Spinal cord (tissue), 10 donors: ENCODE results near the gene OR4K5. TPM values are rescaled to one million over a fixed set of nuclear protein-coding genes. Genes with fewer than 3 reads are reported as not detected.
"Not testable (repeated sequence)": the region's sequence is repeated elsewhere in the genome, so short reads cannot be mapped to it uniquely, and the experiment has no call there.

Source experiments
- DNase-seq, 6 donors: peaks; one replicate each; pipeline versions ENCODE4 v3.0.0 to v3.0.0-alpha.2; 2013 to 2015; ENCODE audit warnings: low spot score in 6 of 6, low read depth in 4 of 6
- H3K27ac ChIP-seq: one replicate; pipeline ENCODE4 v1.5.1; 2013; ENCODE audit warnings: low read depth, low read length, control low read depth
- H3K27me3 ChIP-seq: one replicate; pipeline ENCODE4 v1.6.1; 2013; ENCODE audit warnings: low read length; ENCODE audit not compliant: control insufficient read depth, insufficient read depth
- H3K36me3 ChIP-seq: one replicate; pipeline ENCODE4 v1.6.1; 2013; ENCODE audit warnings: low read length; ENCODE audit not compliant: control insufficient read depth, insufficient read depth
- H3K4me1 ChIP-seq: one replicate; pipeline ENCODE4 v1.6.1; 2013; ENCODE audit warnings: low read length; ENCODE audit not compliant: control insufficient read depth, insufficient read depth
- H3K4me3 ChIP-seq: one replicate; pipeline ENCODE4 v1.5.1; 2013; ENCODE audit warnings: low read depth, low read length, control low read depth
- H3K9me3 ChIP-seq: one replicate; pipeline ENCODE4 v1.6.1; 2013; ENCODE audit warnings: low read length; ENCODE audit not compliant: control insufficient read depth, insufficient read depth
- WGBS: methylation state at CpG from one replicate; pipeline ENCODE4 v1.1.5; 2013; ENCODE audit warnings: missing lambda C conversion rate; ENCODE audit not compliant: insufficient coverage; 5-methylcytosine and 5-hydroxymethylcytosine counted together
- polyA plus RNA-seq, 2 donors: library from polyadenylated mRNA; unstranded; fragments of 120-200 nt; gene quantifications; one replicate each; pipeline ENCODE4 v1.2.1, GENCODE V29; 2013; ENCODE audit not compliant: insufficient read length in 2 of 2
- total RNA-seq, 2 donors: library from RNA; depleted of rRNA in 1 of 2; stranded (reverse); fragments of 120-200 nt in 1 of 2; fragments of >200 nt in 1 of 2; gene quantifications; one replicate each; pipeline versions ENCODE4 v1.2.3 to v1.2.4, GENCODE V29; 2013 to 2014
- donor health status: healthy.

The OR4K5 gene
- total and polyA plus RNA-seq, 4 donors = not detected

DNA sequence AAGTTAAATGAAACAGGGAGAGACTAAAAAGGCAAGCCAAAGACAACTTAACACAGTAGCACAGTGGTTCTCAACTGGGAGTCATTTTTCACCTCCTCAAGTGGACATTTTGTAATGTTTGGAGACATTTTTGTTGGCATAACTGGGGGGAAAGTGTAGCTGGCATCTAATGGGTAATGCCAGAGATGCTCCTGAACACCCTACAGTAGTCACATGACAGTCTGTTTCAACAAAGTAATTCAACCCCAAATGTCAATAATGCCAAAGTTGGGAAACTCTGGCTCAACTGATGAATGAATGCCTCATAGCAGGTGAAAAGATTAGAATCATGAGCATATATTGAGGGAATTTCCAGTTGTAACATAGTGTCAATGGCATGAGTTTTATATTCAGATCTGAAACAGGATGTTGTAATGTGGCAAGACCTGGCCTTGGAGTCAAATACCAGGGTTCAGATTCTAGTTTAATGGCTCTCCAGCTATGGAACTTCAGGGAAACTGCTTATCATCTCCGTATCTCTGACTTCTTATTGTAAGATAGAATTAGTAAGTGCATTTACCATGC lies 2.4 kb upstream of the OR4K5 start:
- DNase-seq = no peak
- WGBS = no CpG with 5 or more reads among the region's 1 CpG
- no peaks in the 10 kb centered on the region for H3K36me3 ChIP-seq
- no peak overlapping the region for H3K27ac ChIP-seq
- H3K4me3 ChIP-seq = no peak overlapping the region
- H3K27me3 ChIP-seq = no peaks in the 10 kb centered on the region
- no peaks in the 10 kb centered on the region for H3K4me1 ChIP-seq
- H3K9me3 ChIP-seq = peaks cover 13% of the 10 kb centered on the region

DNA sequence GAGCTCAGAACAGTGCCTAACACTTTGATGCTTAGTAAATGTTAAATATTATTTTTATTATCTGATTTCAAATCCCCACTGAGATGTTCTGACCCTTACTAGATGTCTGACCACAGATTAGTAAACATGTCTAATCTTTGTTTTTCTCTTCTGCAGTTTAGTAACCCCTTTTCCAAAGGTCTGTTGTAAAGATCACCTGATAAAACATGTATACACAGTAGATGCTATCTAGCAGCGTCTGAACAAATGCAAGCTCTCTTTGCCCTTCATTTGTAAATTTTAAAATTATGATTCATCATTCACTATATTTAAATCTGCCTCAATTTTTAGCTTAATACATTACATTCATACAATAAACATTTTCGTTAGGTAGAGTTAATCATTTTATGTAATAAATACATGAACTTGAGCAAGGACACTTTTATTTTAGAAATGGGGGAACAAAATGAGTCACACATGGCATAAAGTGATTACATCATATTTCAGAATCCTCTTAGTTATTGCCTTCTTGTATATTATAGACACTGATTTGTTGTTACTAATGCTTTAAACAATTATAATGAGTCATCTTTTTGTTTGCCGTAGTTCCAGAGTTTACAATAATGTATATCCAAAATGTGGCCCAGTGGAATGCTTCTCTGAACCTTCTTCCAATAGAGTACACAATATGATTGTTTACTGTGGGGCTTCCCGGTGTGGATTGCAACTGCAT lies 1.7 kb upstream of the OR4K5 start:
- Histone ChIP-seq H3K27me3 (no peaks in the 10 kb centered on the region), H3K4me3 (no peak overlapping the region), H3K36me3 (no peaks in the 10 kb centered on the region), H3K4me1 (no peaks in the 10 kb centered on the region), H3K9me3 (peaks cover 13% of the 10 kb centered on the region), H3K27ac (no peak overlapping the region)
- DNase-seq = no peak
- no CpG with 5 or more reads among the region's 4 CpGs for WGBS

DNA sequence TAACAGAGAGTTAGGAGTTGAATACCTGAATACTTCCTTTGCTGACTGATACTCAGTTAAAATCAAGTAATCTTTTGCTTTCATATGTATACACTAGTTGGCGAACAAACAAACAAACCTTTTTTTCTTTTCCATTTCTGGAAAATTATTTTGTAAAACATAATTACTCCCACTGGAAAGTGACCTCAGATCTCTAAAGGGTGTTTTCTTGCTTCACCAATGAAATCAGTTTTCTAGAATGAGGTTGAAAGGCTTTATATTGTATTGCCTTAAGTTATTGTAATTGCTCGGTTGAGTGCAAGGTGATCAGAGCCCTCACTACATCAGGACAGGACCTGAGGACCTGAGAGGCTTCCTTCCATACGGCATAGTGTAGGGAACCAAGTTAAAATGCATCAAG lies 10.2 kb downstream of the OR4K5 start, which contains the start of gene OR4K1:
OR4K1 (plus strand) TSS at position 301 of the 400 bp plus-strand sequence. CDS start 4,750 bp downstream, outside the sequence.
- no CpG with 5 or more reads among the region's 3 CpGs for WGBS
- no peaks in the 10 kb centered on the region for H3K27me3 ChIP-seq

DNA sequence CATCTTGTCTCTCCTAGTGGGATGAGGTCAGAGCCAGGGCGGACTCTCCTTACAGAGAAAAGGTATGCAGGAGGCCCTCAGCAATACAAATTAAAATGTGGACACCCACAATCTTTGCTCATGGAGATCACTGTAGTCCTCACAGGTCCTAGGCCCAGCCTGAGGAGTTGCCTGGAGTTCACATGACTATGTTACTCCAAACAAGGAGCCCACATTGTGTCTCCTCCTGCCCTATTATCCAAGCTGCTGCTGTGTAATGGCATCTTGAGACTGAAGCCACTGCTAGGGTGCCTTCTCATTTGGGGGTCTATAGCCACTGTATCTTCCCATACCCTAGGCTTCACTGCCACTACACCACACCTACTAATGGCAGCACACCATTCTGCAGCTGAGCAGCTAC lies 21.3 kb downstream of the OR4K5 start:
- H3K9me3 ChIP-seq = peaks cover 5% of the 10 kb centered on the region
- no peak overlapping the region for H3K4me3 ChIP-seq
- H3K27ac ChIP-seq = no peak overlapping the region
- WGBS = 88% methylated on average over 1 of the region's 1 CpG
- no peaks in the 10 kb centered on the region for H3K36me3 ChIP-seq
- H3K4me1 ChIP-seq = no peaks in the 10 kb centered on the region
- H3K27me3 ChIP-seq = no peaks in the 10 kb centered on the region
- DNase-seq = no peak

More for the DNA sequence above, 10.2 kb downstream of the OR4K5 start, which contains the start of gene OR4K1:
- Histone ChIP-seq H3K27ac (no peak within 1 kb of the TSS), H3K9me3 (peaks cover 15% of the 10 kb centered on the region), H3K4me1 (no peaks in the 10 kb centered on the region), H3K4me3 (no peak within 1 kb of the TSS), H3K36me3 (no peaks in the 10 kb centered on the region)
- no peak for DNase-seq

DNA sequence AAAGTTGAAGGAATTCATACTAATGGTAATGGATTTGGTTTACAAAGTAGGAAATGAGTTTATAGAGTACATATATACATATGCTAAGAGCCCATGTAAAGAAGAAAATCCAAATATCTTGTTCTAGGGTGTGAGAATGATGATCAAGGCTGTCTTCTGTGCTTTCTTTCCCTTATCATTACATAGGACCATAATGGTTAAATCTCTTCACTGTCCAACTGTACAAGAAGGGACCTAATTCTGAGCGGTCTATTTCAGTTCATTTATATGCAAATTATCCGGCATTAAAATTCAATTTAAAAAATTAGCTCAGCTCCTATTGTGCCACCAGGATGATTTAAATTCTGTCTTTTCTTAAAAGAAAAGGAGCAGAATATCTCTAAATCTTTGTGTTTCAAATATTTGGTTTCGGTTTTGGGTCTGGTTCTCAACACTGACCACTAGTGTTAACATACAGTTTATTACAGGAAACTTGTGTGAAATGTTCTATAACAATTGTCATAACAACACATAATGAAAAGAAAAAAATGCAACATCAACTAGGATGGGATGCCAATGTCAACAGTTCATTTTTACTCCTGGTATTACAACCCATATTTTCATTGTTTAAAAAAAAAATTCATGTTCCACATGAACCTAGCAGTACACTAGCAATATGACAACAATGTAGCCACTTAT lies 27.1 kb downstream of the OR4K5 start:
- Histone ChIP-seq H3K4me3 (no peak overlapping the region), H3K4me1 (no peaks in the 10 kb centered on the region), H3K27me3 (no peaks in the 10 kb centered on the region), H3K36me3 (no peaks in the 10 kb centered on the region), H3K9me3 (peaks cover 11% of the 10 kb centered on the region), H3K27ac (no peak overlapping the region)
- WGBS = no CpG with 5 or more reads among the region's 3 CpGs
- DNase-seq = no peak

DNA sequence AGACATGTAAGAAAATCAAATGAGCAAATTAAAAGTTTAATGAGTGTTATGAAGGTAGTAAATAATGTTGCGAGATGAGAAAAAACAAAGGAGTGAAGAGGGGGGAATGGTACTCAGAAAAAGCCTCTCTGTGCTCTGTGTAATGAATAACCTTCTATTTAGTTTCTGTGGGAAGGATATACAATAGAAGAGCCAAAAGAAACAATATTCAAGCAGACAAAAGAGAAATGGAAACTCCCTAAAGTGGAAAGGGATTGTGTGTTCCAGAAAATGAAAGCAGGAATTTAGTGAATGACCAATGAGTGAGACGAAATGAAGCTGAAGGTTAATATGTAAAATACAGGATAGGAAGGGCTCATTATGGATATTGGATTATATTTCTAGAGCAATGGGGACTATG lies 28.8 kb downstream of the OR4K5 start:
- peaks cover 15% of the 10 kb centered on the region for H3K9me3 ChIP-seq
- WGBS = 58% methylated on average over 2 of the region's 2 CpGs
- H3K36me3 ChIP-seq = no peaks in the 10 kb centered on the region
- DNase-seq = no peak
- H3K4me1 ChIP-seq = no peaks in the 10 kb centered on the region
- no peak overlapping the region for H3K27ac ChIP-seq
- H3K27me3 ChIP-seq = no peaks in the 10 kb centered on the region
- no peak overlapping the region for H3K4me3 ChIP-seq

DNA sequence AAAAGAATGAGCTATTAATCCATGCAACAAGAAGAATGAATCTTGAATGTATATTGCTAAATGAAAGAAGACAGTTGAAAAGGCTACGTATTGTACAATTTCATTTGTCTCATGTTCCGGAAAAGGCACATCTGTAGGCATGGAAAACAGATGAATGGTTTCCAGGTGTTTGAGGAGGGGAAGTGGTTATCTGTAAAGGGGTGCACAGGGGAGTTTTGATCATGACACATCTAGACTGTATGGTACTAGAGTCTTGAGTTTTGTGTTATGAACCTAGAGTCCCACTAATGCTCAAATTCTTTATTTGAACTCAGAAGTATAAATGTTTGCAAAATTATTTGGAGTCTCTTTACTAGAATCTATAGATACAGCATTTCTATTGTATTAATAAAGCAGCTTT lies 49.3 kb downstream of the OR4K5 start:
- H3K4me3 ChIP-seq, H3K4me1 ChIP-seq, DNase-seq, H3K27ac ChIP-seq, H3K27me3 ChIP-seq, H3K9me3 ChIP-seq, H3K36me3 ChIP-seq: not testable (repeated sequence)
- WGBS = 25% methylated on average over 2 of the region's 2 CpGs

Other genes starting within 250 kb of the OR4K5 start
- not detected for gene OR11H2, start 206.7 kb upstream of the OR4K5 start, total RNA-seq
- gene OR11H2, start 206.7 kb upstream of the OR4K5 start, polyA plus RNA-seq = not detected
- gene OR4Q3, start 177.0 kb upstream of the OR4K5 start, total RNA-seq = not detected
- gene OR4Q3, start 177.0 kb upstream of the OR4K5 start, polyA plus RNA-seq = not detected
- not detected for gene OR4M1, start 147.1 kb upstream of the OR4K5 start, total RNA-seq
- not detected for gene OR4M1, start 147.1 kb upstream of the OR4K5 start, polyA plus RNA-seq
- gene OR4N2, start 116.8 kb upstream of the OR4K5 start, total RNA-seq = not detected
- not detected for gene OR4N2, start 116.8 kb upstream of the OR4K5 start, polyA plus RNA-seq
- gene OR4K2, start 45.5 kb upstream of the OR4K5 start, total RNA-seq = not detected
- not detected for gene OR4K2, start 45.5 kb upstream of the OR4K5 start, polyA plus RNA-seq
- gene OR4K1, start 10.3 kb downstream of the OR4K5 start, total RNA-seq = not detected
- not detected for gene OR4K1, start 10.3 kb downstream of the OR4K5 start, polyA plus RNA-seq
- gene OR4K15, start 55.0 kb downstream of the OR4K5 start, total RNA-seq = not detected
- gene OR4K15, start 55.0 kb downstream of the OR4K5 start, polyA plus RNA-seq = not detected
- not detected for gene OR4Q2, start 81.6 kb downstream of the OR4K5 start, total RNA-seq
- not detected for gene OR4Q2, start 81.6 kb downstream of the OR4K5 start, polyA plus RNA-seq
- gene OR4K14, start 98.7 kb downstream of the OR4K5 start, total RNA-seq = not detected
- gene OR4K14, start 98.7 kb downstream of the OR4K5 start, polyA plus RNA-seq = not detected
- not detected for gene OR4K13, start 115.4 kb downstream of the OR4K5 start, total RNA-seq
- gene OR4K13, start 115.4 kb downstream of the OR4K5 start, polyA plus RNA-seq = not detected
- not detected for gene OR4L1, start 139.4 kb downstream of the OR4K5 start, total RNA-seq
- not detected for gene OR4L1, start 139.4 kb downstream of the OR4K5 start, polyA plus RNA-seq
- gene OR4K17, start 190.1 kb downstream of the OR4K5 start, total RNA-seq = not detected
- gene OR4K17, start 190.1 kb downstream of the OR4K5 start, polyA plus RNA-seq = under 1 TPM in 1 of 2 donors, not detected in 1; 0.06 TPM
- not detected for gene OR4N5, start 218.2 kb downstream of the OR4K5 start, total RNA-seq
- gene OR4N5, start 218.2 kb downstream of the OR4K5 start, polyA plus RNA-seq = not detected